ENCODE data around the gene ARHGAP27.
A peak's percentile ranks its signal among the peaks of the same experiment; 100 is the strongest.

The ARHGAP27 gene

DNA sequence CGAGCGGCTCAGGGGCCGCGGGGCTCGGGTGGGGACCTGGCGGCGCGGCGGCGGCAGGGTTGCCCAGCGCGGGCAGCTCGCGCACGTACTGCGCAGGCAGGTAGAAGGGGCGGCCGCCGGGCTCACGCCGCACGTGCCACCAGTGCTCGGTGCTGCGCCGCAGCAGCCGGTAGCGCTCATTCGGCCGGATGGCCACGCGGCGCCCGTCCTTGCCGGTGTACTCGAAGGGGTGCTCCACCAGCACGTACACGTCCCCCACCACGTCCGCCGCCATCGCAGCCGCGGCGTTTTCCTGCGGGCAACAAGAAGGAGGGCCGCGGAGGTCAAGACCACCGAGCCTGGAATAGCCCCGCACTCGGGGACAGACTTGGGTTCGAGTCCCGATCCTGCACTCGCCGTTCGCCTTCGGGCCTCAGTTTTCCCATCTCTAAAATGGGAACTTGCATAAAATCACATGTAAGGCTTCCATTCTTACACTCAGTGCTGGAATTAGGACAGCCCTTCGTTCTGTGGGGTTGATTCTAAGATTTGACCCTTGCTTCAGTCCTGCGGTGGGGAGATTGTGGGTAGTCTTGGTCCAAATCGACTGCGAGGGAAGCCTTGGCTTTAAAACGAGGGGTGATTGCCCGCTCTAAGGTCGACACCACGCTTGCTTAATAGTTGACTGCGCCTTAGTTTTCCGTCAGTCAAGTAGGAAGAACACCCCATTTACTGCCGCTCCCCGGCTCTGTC is 2.5 kb downstream of the ARHGAP27 start:
- DNase-seq, result no peak

DNA sequence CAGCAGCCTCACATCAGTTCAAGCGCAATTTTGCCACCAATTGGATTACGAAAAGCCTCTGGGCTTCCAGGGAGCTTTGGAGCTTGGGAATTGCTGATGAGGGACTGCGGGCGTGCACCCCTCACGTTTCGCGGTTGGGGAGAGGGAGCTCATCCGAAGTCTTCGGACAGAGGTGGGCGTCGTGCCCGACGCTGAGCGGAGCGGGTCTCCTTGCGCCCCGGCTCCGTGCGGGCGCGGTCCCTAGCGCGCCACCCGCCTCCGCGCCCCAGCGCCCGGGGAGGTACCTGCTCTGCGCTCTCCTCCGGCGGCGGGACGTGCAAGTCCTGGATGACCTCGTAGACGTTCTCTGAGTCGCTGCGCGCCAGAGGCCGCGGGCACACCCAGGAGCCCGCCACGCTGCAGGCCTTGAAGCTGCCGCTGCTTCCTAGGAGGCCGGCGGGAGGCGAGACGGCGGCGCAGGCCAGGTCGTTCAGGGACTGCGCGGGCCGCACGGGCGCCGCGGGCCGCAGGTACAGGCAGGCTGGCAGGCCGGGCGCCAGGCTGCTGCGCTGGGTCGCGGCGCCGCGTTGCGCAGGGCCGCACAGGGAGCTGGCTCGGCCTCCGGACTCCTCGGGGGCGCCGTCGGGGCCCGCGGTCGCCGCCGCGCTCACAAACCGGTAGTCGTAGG is 3.2 kb downstream of the ARHGAP27 start:
- DNase-seq, result no peak

DNA sequence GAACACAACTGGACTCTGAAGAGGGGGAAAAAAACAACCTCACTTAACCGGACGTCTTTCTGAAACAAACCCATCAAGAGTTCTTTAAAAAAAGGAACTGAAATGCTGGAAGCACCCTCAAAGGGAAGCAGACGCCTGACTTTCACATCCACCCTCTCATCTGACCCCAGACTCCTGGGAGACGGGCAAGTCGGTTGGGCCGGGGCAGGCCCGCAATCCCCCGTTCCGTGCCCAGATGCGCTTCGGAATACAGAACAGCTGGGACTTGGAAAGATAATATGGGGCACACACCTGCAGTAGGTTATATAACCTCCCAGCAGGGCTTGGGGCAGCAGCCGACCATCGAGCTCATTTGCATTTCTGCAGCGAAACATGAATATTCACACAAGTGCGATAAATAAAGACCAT is 3.7 kb downstream of the ARHGAP27 start:
- DNase-seq, result no peak

DNA sequence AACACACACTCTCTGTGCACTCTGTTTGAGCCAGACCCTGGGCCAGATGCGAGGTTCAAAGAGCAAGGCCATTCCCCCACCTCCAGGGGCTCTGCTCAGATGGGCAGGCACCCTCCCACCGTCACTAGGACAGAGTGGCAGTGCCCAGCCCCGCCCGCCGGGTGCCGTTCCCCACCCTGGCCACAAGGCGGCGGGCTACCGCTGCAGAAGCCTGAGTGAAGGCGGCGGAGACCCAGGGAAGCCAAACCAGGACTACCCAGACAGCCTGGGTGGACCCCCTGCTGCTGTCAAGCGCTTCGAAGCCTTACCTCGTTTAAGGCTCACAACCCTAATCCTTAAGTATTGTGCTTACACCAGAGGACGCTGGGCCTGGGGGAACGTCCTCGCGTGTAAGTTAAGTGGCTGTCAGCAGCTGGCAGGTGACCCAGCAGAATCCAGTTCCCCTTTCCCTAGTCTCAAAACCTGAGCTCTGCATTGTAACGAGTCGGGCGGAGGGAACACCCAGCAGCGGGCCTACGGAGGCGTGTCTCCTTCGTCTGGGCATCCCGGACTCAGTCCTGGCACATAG is 4.5 kb downstream of the ARHGAP27 start:
- DNase-seq, result peak; percentile 73

DNA sequence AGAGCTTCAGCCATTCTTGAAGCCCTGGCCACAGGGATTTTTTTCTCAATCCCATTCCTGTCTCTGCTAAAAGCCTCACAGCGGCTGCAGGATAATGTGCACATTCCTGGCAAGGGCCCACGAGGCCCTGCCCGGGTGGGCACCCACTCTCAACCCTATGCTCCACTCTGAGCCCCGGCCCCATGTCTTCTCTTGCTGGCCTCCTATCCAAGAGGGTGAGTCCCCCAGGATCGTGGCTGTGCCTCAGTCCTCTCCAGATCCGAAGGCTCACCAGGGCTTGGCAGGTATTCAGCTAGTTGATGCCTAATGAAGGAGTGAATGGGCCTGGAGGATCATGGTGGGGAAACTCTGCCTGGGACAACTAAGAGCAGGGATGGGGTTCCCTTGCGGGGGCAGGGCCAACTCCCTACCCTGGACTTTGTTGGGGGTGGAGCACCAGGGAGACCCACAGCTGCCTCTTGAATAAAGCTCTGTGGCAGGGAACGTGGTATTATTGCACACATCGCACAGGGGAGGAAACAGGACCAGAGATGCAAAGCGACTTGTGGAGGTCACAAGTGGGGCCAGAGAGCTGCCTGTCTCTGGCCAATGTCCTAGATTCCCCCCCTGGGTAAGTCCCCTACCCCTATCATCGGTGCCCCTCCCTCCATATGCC is 5.4 kb downstream of the ARHGAP27 start:
- DNase-seq, result no peak

DNA sequence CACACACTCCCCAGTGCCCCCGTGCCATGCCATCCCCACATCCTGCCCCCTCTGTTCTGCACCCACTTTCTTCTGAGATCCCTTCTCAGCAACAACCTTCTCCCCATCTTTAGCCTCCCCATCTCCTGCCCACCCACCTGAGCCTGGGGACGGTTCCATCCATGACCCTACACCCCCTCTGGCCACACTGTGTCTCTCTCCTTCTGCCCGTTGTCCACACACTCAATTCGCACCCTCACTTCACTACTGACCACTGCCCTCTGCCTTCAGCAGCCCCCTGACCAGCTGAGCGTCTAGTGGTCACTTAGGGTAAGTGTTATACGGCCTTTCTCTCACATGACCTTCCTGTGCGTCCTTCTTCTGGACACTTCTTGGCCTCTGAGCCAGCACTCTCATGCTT is 6.1 kb downstream of the ARHGAP27 start:
- DNase-seq, result no peak

DNA sequence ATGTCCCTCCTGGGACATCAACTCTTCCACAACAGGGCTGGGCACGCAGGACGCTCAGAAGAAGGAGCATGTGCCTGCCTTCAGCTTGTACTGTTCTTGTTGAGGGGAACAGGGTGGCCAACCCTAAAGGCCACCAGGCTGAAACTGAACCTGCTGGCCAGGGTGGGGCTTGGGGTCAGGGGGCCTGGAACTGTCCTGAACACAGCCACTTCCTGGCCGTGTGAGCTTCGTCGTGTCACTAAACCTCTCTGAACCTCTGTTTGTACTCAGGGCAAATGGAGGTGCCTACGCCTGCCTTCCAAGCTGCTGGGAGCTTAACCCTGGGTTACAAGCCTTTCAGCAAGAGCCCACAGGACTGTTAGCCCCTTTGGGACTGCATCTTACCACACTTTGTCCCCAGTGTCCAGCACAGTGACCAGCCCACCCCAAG is 6.7 kb downstream of the ARHGAP27 start:
- DNase-seq, result no peak

DNA sequence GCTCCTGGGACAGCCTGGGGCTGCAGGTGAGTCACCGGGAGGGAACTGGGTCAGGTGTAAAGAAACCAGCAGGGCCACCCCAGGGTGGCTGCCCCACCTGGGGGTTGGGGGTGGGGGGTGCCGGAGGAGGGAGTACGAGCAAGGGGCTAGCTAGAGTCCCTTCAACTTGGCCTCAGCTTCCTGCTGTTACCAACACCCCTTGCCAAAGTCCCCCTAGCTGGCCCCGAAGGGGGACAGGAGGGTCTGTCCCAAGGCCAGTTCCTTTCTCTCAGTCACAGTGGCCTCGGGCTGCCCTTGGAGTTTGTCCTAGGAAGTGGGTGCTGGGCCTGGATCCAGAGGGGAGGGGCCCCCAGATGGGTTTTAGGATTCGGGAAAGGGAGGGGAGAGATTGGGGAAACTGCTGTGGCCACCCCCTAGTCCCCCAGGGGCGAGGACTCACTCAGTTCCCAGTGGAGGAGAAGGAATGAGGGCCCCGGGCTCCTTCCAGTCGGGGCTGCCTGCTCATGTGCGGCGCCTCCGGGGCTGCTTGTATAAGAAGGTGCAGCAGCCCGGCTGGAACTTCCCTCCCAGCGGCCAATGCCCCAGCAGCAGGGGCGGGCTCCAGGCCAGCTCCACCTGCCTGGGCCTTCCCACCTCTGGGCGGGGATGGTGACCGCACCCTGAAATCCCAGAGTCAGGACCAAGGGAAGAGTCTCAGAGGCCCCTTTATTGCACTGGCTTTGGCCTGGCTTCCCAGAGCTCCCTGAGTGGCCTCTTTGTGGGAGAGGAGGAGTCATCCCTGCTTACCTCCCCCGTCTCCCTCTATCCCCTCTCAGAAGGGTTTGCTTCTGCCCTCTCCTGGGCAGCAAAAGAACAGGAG is 7.3 kb downstream of the ARHGAP27 start:
- DNase-seq, result peak; percentile 79

DNA sequence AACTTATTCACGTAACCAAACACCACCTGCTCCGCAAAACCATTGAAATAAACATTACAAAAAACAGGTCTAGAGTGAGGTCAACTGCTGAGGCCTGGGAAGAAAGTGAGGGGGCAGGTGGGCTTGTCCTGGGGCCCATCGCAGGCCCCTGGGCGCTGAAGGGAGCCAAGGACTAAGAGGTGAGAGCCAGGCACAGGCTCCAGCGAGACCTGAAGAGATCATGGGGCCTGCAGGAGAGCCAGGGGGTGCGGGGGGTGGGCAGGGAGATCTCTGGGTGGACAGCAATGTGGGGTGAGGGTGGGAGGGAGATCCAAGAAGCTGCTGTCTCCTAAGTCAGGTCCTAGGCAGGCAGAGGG is 7.9 kb downstream of the ARHGAP27 start:
- DNase-seq, result no peak

DNA sequence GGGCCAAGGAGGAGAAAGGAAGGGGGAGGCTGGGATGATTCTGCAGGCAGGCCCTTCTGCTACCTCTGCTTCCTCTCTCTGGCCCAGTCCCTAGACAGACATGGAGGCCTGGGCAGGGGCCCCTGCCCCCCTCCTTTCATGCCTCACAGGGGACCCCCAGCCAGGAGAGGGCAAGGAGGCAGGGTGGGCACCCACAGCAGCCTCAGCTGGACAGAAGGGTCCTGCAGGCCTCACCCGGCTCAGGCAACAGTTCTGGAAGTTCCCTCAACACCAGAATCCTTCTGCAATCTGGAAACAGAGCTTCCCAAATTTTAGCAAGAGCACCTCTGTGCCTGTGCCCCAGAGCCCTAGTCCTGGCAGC is 8.7 kb downstream of the ARHGAP27 start:
- DNase-seq, result no peak

DNA sequence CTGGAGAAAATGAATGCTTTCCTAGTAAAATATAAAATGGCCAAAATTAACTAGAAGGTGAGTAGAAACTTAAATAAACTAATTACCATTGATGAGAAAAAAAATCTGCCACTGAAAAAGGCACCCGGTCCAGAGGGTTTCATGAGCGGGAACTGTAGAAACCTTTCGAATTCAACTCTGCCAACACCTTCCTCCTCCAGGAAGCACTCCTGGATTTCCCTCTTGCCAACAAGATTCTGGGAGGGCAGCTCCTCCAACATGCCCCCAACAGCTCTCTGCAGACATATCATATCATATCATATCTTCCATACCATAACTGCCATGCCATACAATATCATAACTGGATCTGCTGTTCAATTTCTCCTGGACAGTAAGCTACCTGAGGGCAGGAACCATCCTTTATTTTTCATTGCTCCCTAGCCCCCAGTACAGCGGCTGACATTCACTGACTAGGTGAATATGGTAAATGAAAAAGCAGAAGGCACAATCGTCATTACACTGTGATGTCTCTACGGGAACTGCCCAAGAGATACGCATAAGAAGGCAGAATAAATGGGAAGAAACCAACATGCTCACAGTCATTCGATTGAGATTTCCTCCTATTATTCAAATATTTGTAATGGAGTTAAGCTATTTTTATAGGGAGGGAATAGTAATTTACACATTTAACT is 9.2 kb downstream of the ARHGAP27 start:
- DNase-seq, result no peak

DNA sequence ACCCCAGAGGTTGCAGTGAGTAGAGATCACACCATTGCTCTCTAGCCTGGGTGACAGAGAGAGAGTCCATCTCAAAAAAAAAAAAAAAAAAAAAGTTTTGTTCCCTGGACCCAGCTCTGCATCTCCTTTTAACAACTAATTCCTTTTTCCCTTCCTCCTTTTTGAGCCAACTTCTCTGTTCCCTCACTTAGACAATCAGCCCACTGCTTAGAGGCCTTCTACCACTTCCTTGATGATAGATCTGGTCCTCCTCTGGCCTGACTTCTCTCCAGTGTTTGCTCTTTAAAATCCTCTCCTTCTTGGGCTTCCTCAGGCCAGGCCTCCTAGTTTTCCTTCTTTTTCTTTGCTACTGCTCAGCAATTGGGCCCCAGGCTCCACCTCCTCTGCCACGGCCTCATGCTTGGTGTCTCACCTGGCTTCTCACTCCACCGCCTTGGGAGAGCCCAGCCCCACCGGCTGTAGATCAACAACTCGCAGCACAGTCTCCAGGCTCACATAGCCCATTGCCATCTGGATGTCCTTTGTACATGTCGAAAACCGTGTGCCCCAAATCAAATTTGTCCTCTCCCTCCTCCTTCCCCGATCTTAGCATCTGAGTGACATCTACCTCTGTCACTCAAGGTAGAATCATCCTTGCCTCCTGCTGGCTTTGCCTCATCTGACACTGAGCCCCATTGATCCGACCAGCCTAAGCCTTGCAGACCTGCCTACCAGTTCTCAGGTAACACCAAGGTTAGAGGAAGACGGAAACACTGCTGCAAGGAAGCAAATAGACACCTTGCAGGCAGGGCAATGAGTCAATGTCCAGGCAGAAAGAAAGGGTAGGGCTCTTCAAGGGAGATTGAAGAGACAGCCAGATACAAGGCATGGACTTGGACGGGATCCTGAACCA is 17.4 kb downstream of the ARHGAP27 start:
- no peak for DNase-seq

DNA sequence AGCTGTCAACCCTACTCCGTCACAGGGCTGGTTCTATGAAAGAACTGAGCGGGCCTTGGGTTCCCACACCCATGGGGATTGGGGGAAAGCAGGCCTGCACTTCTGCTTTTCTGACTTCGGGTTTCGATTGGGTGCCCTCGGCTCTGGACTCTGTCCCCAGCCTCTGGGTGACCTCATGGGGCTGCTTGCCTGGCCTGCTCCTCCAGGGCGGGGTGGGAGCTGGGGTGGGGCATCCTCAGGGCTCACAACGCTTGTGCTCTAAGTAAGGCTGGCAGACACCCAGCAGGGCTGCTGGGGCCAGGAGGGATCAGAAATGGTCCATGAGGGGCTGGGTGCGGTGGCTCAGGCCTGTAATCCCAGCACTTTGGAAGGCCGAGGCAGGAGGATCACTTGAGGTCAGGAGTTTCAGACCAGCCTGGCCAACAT is 19.2 kb downstream of the ARHGAP27 start:
- DNase-seq, result no peak

DNA sequence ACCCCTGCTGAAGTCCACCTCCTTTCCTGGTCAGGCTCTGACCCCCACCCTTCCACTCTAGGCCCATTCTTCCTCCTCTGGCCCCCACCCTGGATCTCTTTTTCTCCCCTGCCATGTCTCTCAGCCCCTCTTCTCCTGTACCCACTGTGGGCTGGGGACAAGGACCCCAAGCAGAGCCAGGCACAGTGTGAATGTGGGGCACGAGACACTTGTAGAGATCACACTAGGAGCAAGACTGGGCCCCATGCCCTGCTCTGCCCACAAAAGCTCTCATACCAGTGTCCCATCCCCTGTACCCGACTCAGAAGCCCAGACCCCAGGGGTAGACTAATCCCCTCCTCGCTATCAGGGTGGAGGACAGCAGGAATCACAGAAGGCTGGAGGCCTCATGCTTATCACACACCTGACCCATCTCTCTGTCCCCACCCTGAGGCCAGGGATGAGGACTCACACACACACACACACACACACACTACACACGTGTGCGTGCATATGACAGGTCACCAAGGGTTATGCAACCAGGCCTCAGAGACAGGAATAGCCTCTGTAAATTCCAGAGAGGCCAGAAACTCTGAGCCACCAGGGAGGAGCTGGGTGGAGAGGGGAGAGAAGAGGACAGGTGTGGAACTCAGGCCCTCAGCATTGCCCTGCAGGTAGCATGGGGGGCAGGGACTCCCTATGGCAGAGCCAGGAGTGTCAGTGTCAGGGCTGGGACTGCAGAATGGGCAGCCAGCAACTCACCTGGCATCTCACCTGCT is 21.1 kb downstream of the ARHGAP27 start:
- DNase-seq, result no peak

DNA sequence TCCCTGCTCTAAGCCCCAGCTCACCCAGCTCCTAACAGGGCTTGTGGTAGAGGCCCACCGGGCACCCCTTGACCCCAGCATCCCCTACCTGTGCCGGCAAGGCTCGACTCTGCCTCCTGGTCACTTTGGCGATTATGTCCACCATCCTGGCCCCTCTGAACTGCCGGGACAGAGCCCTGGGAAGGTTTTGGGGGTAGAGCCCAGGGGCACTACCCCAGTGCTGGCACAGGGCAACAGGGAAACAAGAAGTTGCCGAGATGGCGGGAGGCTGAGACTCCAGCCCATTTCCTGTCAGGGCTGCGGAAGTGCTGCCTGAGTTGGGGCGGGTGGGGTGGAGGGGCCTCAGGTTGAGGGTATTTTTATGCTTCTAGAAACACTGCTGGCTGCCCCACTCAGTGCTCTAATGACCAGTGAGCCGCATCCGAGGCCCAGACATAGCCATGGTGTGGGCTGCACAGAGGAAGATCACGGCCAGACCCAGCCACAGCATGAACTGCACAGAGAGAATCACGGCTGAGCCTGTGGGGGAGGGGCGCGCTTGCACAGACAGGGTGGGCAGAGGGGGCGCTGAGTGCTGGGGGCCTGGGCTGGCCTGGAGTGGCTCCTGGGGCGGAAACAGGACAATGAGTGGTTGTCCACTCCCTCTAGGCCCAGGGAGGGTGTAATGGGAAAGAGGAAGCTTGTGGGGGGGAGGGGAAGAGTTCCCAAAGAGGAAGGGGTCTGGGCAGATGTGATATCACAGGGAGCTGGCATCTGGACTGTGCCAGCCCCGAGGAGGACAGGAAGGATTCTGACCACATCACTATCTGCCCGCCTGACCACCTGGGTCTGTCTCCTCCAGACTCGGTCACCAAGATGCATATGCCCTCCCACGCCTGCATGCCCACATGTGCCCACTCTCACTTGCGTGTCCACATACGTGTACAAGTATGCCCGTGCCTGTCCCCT is 22.3 kb downstream of the ARHGAP27 start:
- no peak for DNase-seq

DNA sequence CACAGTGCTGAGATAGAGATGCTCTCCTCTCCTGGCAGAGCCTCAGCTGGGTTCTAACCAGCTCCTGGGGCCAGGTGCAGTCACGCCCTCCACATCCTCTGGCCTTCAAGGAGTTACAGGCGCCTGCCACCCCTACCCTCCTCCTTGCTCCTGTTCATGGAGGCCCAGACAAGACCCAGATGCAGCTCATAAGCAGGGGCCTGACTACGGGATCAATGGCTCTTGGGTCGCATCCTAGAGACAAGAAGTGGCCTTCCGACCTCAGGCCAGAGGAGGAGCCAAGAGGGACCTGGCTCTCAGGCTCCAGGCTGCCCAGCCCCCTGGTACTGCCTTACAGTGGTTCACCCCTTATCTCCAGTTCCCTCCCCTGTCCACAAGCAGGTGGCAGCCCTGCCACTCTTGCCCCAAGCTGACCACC is 23.0 kb downstream of the ARHGAP27 start:
- no peak for DNase-seq

DNA sequence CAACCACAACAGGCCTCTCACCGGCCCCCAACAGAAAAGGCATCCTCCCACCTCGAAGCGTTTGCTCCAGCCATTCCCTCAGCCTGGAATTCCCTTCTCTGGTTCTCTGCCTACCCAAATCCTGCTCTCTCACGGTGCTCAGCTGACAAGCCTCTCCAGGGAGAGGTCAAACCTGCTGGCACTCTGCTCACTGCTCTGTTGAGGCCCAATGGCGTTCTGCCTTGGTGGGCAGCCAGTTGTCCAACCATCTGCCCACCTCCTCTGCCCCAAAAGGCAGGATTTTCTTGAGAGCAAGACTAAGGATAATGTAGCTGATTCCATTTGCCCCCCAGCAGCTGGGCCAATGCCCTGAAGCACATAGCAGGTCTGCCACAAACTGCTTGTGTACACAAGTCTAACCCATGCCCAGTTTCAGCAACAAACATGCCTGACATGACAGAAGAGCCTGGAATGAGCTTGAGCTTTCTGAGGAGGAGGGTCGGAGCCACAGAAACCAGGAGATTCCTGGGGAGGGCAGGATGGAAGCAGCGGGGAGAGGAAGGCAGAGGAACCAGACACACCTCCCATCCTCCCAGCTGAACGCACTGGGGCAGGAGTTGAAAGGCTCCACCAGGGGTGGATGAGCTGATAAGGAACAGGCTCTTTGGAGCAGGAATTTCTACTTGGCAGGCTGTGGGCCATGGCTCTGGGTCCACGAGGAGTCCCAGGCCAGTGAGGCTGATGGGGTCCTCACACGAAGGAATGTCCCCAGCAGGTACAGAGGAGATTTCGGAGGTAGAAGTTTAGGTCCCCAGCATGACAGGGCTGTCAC is 23.9 kb downstream of the ARHGAP27 start:
- no peak for DNase-seq

DNA sequence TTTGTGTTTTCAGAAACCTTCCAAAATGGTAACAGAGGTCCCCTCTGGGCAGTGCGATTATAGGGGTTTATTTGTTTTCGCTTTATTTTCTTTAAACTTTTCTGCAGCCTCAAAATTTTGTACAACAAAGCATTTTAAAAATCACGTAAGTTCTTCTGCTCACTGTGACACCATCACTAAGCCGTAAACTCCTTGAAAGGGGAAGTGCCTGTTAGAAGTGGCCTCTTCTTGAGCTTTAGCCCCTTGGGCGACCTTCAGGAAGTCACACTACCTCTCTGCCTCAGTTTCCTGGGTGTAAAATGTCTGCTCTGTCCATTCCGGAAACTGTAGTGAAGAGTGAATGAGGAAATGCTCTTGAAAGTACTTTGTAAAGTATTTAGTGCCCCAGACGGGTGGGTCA is 26.6 kb downstream of the ARHGAP27 start:
- DNase-seq, result no peak
